T-helper 2 cell treated with Interferon-gamma antibody and Interleukin-4, amounts not matched to agents 100 ng/mL and 5 ng/mL, for 36 hours (primary cell): Measurements from ENCODE around the gene ZDHHC3. TPM values are rescaled to one million over a fixed set of nuclear protein-coding genes. Genes with fewer than 3 reads are reported as not detected.

Source experiments
- intact Hi-C: fragments of 100-400 bp; cut with micrococcal nuclease; formaldehyde crosslinking; loops from one replicate; pipeline ENCODE4 v1.15.1; 2023
- total RNA-seq: library from RNA; stranded (reverse); gene quantifications from 2 replicates; pipeline ENCODE4 v1.2.3, GENCODE V29; 2022

The ZDHHC3 gene
- total RNA-seq, 1 donor from 2014 or later = 51.8 TPM

- intact Hi-C loops = no loop called here
Observed at GRCh38 chr3:44930911-44931310, 45.1 kb downstream of the ZDHHC3 start.

- intact Hi-C loops = no loop called here
Observed at GRCh38 chr3:44929782-44930181, 46.2 kb downstream of the ZDHHC3 start.

- intact Hi-C loops = no loop called here
Observed at GRCh38 chr3:44927371-44927770, 48.6 kb downstream of the ZDHHC3 start.

- intact Hi-C loops = no loop called here
Observed at GRCh38 chr3:44926921-44927320, 49.1 kb downstream of the ZDHHC3 start.

GRCh38 chr3:44926172-44926571 is 49.8 kb downstream of the ZDHHC3 start:
- intact Hi-C loops = no loop called here

- intact Hi-C loops = no loop called here
Observed at GRCh38 chr3:44924457-44925084, 51.4 kb downstream of the ZDHHC3 start.

- intact Hi-C loops = no loop called here
Observed at GRCh38 chr3:44923632-44924456, 52.1 kb downstream of the ZDHHC3 start.

GRCh38 chr3:44920081-44920480 is 55.9 kb downstream of the ZDHHC3 start:
- intact Hi-C loops = no loop called here

GRCh38 chr3:44918581-44918980 is 57.4 kb downstream of the ZDHHC3 start:
- intact Hi-C loops = no loop called here

GRCh38 chr3:44918087-44918486 is 57.9 kb downstream of the ZDHHC3 start:
- intact Hi-C loops = no loop called here

- intact Hi-C loops = no loop called here
Observed at GRCh38 chr3:44915702-44916438, 60.1 kb downstream of the ZDHHC3 start.

- intact Hi-C loops = loop anchor here (1.0 kb wide), 1 partner anchor 382 kb away; no protein-coding TSS in a partner anchor
Observed at GRCh38 chr3:44914936-44915335, 61.0 kb downstream of the ZDHHC3 start.

GRCh38 chr3:44913868-44914468 is 62.0 kb downstream of the ZDHHC3 start:
- intact Hi-C loops = loop anchor here (1.0 kb wide), 1 partner anchor 381 kb away; no protein-coding TSS in a partner anchor

- intact Hi-C loops = no loop called here
Observed at GRCh38 chr3:44910693-44911092, 65.3 kb downstream of the ZDHHC3 start.

GRCh38 chr3:44909063-44909462 is 66.9 kb downstream of the ZDHHC3 start:
- intact Hi-C loops = no loop called here

- intact Hi-C loops = no loop called here
Observed at GRCh38 chr3:44907612-44908011, 68.4 kb downstream of the ZDHHC3 start.

GRCh38 chr3:44906997-44907396 is 69.0 kb downstream of the ZDHHC3 start:
- intact Hi-C loops = no loop called here

- intact Hi-C loops = no loop called here
Observed at GRCh38 chr3:44905446-44906157, 70.4 kb downstream of the ZDHHC3 start.

GRCh38 chr3:44903751-44904150 is 72.2 kb downstream of the ZDHHC3 start:
- intact Hi-C loops = no loop called here

GRCh38 chr3:44903314-44903713 is 72.7 kb downstream of the ZDHHC3 start:
- intact Hi-C loops = no loop called here

GRCh38 chr3:44902628-44903027 is 73.3 kb downstream of the ZDHHC3 start:
- intact Hi-C loops = no loop called here
